ENCODE results near the gene SNRNP70. TPM values are rescaled to one million over a fixed set of nuclear protein-coding genes. Genes with fewer than 3 reads are reported as not detected.

The SNRNP70 gene
- total RNA-seq, 1 experiment from 2014 or later, result 313 TPM

Other genes with a start within 250 kb of the SNRNP70 start
- gene HSD17B14, start 249.0 kb upstream of the SNRNP70 start, total RNA-seq (2022; extraction: Qiagen RNA extraction; ENCODE audit: low read depth), result 12.2 to 15.1 TPM (median 14.1 TPM) in 5 replicates
- gene PLEKHA4, start 216.8 kb upstream of the SNRNP70 start, total RNA-seq (2022; extraction: Qiagen RNA extraction; ENCODE audit: low read depth), result 1.7 to 2.7 TPM (median 1.9 TPM) in 5 replicates
- gene PPP1R15A, start 213.0 kb upstream of the SNRNP70 start, total RNA-seq (2022; extraction: Qiagen RNA extraction; ENCODE audit: low read depth), result 91.5 to 154 TPM (median 107 TPM) in 5 replicates
- gene TULP2, start 186.7 kb upstream of the SNRNP70 start, total RNA-seq (2022; extraction: Qiagen RNA extraction; ENCODE audit: low read depth), result not detected in 5 replicates
- 190 to 222 TPM (median 195 TPM) in 5 replicates for gene NUCB1, start 185.1 kb upstream of the SNRNP70 start, total RNA-seq (2022; extraction: Qiagen RNA extraction; ENCODE audit: low read depth)
- gene DHDH, start 151.8 kb upstream of the SNRNP70 start, total RNA-seq (2022; extraction: Qiagen RNA extraction; ENCODE audit: low read depth), result 0.91 to 1.8 TPM (median 1.7 TPM) in 5 replicates
- gene BAX, start 130.6 kb upstream of the SNRNP70 start, total RNA-seq (2022; extraction: Qiagen RNA extraction; ENCODE audit: low read depth), result 289 to 376 TPM (median 349 TPM) in 5 replicates
- gene FTL, start 120.1 kb upstream of the SNRNP70 start, total RNA-seq (2022; extraction: Qiagen RNA extraction; ENCODE audit: low read depth), result 18,257 to 24,972 TPM (median 19,327 TPM) in 5 replicates
- 18.8 to 22.5 TPM (median 20.3 TPM) in 5 replicates for gene GYS1, start 92.1 kb upstream of the SNRNP70 start, total RNA-seq (2022; extraction: Qiagen RNA extraction; ENCODE audit: low read depth)
- gene RUVBL2, start 91.6 kb upstream of the SNRNP70 start, total RNA-seq (2022; extraction: Qiagen RNA extraction; ENCODE audit: low read depth), result 204 to 252 TPM (median 242 TPM) in 5 replicates
- gene LHB, start 68.4 kb upstream of the SNRNP70 start, total RNA-seq (2022; extraction: Qiagen RNA extraction; ENCODE audit: low read depth), result not detected in 5 replicates
- gene CGB3, start 61.1 kb upstream of the SNRNP70 start, total RNA-seq (2022; extraction: Qiagen RNA extraction; ENCODE audit: low read depth), result 0.14 to 0.47 TPM (median 0.38 TPM) in 4 of 5 replicates, not detected in the other
- gene CGB2, start 53.6 kb upstream of the SNRNP70 start, total RNA-seq (2022; extraction: Qiagen RNA extraction; ENCODE audit: low read depth), result 0.22 to 0.41 TPM (median 0.35 TPM) in 3 of 5 replicates, not detected in the others
- gene CGB1, start 48.6 kb upstream of the SNRNP70 start, total RNA-seq (2022; extraction: Qiagen RNA extraction; ENCODE audit: low read depth), result not detected in 5 replicates
- gene CGB5, start 41.6 kb upstream of the SNRNP70 start, total RNA-seq (2022; extraction: Qiagen RNA extraction; ENCODE audit: low read depth), result 1.0 to 1.6 TPM (median 1.4 TPM) in 5 replicates
- 3.5 to 6.0 TPM (median 4.8 TPM) in 5 replicates for gene CGB8, start 36.3 kb upstream of the SNRNP70 start, total RNA-seq (2022; extraction: Qiagen RNA extraction; ENCODE audit: low read depth)
- gene CGB7, start 27.7 kb upstream of the SNRNP70 start, total RNA-seq (2022; extraction: Qiagen RNA extraction; ENCODE audit: low read depth), result 0.35 to 0.92 TPM (median 0.45 TPM) in 5 replicates
- 0.37 to 0.85 TPM (median 0.52 TPM) in 5 replicates for gene NTF4, start 20.6 kb upstream of the SNRNP70 start, total RNA-seq (2022; extraction: Qiagen RNA extraction; ENCODE audit: low read depth)
- gene KCNA7, start 12.8 kb upstream of the SNRNP70 start, total RNA-seq (2022; extraction: Qiagen RNA extraction; ENCODE audit: low read depth), result not detected in 5 replicates
- 4.9 to 7.1 TPM (median 5.6 TPM) in 5 replicates for gene LIN7B, start 28.9 kb downstream of the SNRNP70 start, total RNA-seq (2022; extraction: Qiagen RNA extraction; ENCODE audit: low read depth)
- gene C19orf73, start 33.7 kb downstream of the SNRNP70 start, total RNA-seq (2022; extraction: Qiagen RNA extraction; ENCODE audit: low read depth), result 1.3 to 2.2 TPM (median 2.0 TPM) in 5 replicates
- gene PPFIA3, start 34.1 kb downstream of the SNRNP70 start, total RNA-seq (2022; extraction: Qiagen RNA extraction; ENCODE audit: low read depth), result 6.5 to 8.7 TPM (median 7.2 TPM) in 5 replicates
- gene HRC, start 69.9 kb downstream of the SNRNP70 start, total RNA-seq (2022; extraction: Qiagen RNA extraction; ENCODE audit: low read depth), result 0.03 TPM in 1 of 5 replicates, not detected in the others
- gene TRPM4, start 72.3 kb downstream of the SNRNP70 start, total RNA-seq (2022; extraction: Qiagen RNA extraction; ENCODE audit: low read depth), result 7.3 to 8.9 TPM (median 8.6 TPM) in 5 replicates
- gene SLC6A16, start 239.7 kb downstream of the SNRNP70 start, total RNA-seq (2022; extraction: Qiagen RNA extraction; ENCODE audit: low read depth), result 1.1 to 1.6 TPM (median 1.2 TPM) in 5 replicates
- not detected in 5 replicates for gene CD37, start 250.0 kb downstream of the SNRNP70 start, total RNA-seq (2022; extraction: Qiagen RNA extraction; ENCODE audit: low read depth)